ENCODE measurements around the gene TLL1.

Gene TLL1

GRCh38 chr4:165906272-165906671, 33.2 kb downstream of the TLL1 start:
- ChIA-PET POLR2A (no interaction called here), CTCF (no interaction called here)
- DNase-seq (ENCODE audit: low read depth, low spot score) = no peak
- no peak overlapping the region for H3K4me3 ChIP-seq (ENCODE audit: low read depth, low read length)
- no peak for TF ChIP-seq CTCF (IDR thresholded peaks at IDR 0.05; ENCODE audit: insufficient read depth, low read length, missing control alignments)

GRCh38 chr4:165909947-165910346, 36.9 kb downstream of the TLL1 start:
- no peak for DNase-seq (ENCODE audit: low read depth, low spot score)
- H3K4me3 ChIP-seq (ENCODE audit: low read depth, low read length) = no peak overlapping the region
- ChIA-PET POLR2A (no interaction called here), CTCF (no interaction called here)
- no peak for TF ChIP-seq CTCF (IDR thresholded peaks at IDR 0.05; ENCODE audit: insufficient read depth, low read length, missing control alignments)

- ChIA-PET POLR2A (no interaction called here), CTCF (no interaction called here)
- no peak overlapping the region for H3K4me3 ChIP-seq (ENCODE audit: low read depth, low read length)
- no peak for DNase-seq (ENCODE audit: low read depth, low spot score)
- TF ChIP-seq CTCF (IDR thresholded peaks at IDR 0.05; ENCODE audit: insufficient read depth, low read length, missing control alignments) = no peak
These were observed 42.2 kb downstream of the TLL1 start for GRCh38 chr4:165915215-165915614.

- ChIA-PET POLR2A (no interaction called here), CTCF (no interaction called here)
- no peak overlapping the region for H3K4me3 ChIP-seq (ENCODE audit: low read depth, low read length)
- DNase-seq (ENCODE audit: low read depth, low spot score) = no peak
- no peak for TF ChIP-seq CTCF (IDR thresholded peaks at IDR 0.05; ENCODE audit: insufficient read depth, low read length, missing control alignments)
These were observed 48.5 kb downstream of the TLL1 start for GRCh38 chr4:165921546-165921945.

GRCh38 chr4:165922747-165923146, 49.7 kb downstream of the TLL1 start:
- TF ChIP-seq CTCF (IDR thresholded peaks at IDR 0.05; ENCODE audit: insufficient read depth, low read length, missing control alignments) = no peak
- no peak for DNase-seq (ENCODE audit: low read depth, low spot score)
- ChIA-PET POLR2A (no interaction called here), CTCF (no interaction called here)
- H3K4me3 ChIP-seq (ENCODE audit: low read depth, low read length) = no peak overlapping the region

- ChIA-PET CTCF (no interaction called here), POLR2A (no interaction called here)
- no peak overlapping the region for H3K4me3 ChIP-seq (ENCODE audit: low read depth, low read length)
- DNase-seq (ENCODE audit: low read depth, low spot score) = no peak
- TF ChIP-seq CTCF (IDR thresholded peaks at IDR 0.05; ENCODE audit: insufficient read depth, low read length, missing control alignments) = no peak
These were observed 53.3 kb downstream of the TLL1 start for GRCh38 chr4:165926307-165926706.
